Epidermal melanocyte (primary cell): ENCODE results near the gene NTSR1.
"Not testable (repeated sequence)": the region's sequence is repeated elsewhere in the genome, so short reads cannot be mapped to it uniquely, and the experiment has no call there.

Experiments
- DNase-seq: peaks from one replicate; pipeline ENCODE4 v3.0.0; 2011; ENCODE audit warnings: low spot score; ENCODE audit not compliant: insufficient read length

The NTSR1 gene

GRCh38 chr20:62674370-62674769 is 34.3 kb upstream of the NTSR1 start:
- DNase-seq, result no peak

GRCh38 chr20:62675156-62675876 is 33.3 kb upstream of the NTSR1 start:
- DNase-seq, result no peak

- DNase-seq, result no peak
Measured at GRCh38 chr20:62675877-62676260, 32.8 kb upstream of the NTSR1 start.

GRCh38 chr20:62676976-62677375 is 31.7 kb upstream of the NTSR1 start:
- no peak for DNase-seq

DNA sequence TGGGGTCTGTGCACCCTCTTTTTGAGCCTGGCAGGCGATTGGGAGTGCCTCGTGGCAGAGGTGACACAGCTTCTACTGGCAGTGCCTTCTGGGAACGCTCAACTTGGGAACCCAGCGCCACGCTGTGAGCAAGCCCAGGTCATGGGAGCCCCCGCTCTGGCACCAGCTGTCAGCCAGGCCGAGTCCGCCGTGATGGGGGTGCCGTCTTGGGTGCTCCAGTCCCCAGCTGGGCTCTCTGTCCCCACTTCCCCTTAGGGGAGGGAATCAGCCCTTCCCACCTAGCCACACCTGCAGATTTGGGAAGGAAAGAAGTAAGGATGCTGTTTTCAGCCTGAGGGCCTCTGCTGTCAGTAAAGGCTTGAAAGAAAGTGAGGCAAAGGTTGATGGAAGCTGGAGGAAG is 31.0 kb upstream of the NTSR1 start:
- no peak for DNase-seq

DNA sequence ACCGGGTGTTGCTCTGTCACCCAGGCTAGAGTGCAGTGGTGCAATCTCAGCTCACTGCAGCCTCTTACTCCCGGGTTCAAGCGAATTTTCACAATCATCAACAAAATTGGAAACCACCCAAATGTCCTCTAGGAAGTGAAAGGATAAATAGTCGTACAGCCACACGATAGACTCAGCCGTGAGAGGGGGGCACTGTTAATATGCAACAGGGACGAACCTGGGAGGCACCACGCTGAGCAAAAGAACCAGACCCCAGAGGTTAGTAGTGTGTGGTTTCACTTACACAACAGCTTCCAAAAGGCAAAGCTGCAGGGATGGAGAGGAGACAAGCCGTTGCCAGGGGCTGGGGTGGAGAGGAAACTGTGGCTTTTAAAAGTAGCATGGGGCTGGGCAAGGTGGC is 30.1 kb upstream of the NTSR1 start:
- no peak for DNase-seq

GRCh38 chr20:62679978-62680589 is 28.6 kb upstream of the NTSR1 start:
- no peak for DNase-seq

DNA sequence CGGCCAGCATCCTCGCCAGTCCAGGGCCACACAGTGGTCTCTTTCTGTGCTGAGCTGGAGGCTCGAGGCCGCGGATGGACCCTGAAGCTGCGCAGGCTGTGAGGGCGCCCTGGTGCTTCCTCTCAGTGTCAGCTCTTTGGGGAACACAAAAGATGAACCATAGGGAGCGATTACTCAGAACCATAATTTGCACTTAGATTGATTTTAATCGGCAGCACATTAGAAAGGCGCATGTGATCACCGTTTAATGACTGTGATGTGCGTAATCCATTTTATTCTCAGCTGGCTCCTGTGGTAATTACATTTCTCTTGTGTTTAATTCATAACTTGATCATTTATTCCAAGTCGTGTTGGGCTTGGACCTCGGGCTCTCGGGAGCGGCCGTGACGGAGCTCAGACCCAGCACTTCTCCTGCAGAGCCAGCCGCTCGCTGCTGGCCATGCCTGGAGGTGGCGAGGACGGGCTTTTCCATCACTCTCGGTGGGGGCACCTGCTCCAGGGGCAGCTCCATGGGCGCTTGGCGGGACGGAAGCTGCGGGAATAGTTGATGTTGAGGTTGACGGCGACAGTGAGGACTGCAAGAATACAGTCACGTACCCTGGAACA is 25.6 kb upstream of the NTSR1 start:
- no peak for DNase-seq

- DNase-seq, result not testable (repeated sequence)
Measured at GRCh38 chr20:62683660-62684322, 24.8 kb upstream of the NTSR1 start.

DNA sequence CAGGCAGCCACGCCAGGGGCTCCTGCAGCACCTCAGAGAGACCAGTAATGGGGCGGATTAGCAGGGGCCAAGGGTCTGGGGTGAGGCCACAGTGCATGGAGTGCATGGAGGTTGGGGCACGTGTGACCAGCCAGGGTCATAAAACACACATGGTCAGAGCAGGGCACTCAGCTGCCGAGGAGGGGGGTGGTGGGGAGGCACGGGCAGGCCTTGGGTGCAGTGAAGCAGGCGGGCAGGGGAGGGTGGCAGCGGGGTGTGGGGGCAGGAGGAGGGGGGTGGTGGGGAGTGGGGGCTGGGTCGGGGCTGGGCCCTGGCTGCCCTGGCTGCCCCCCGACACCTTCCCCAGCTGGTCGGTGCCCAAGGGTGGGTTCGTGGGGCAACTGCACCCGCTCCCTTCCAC is 23.7 kb upstream of the NTSR1 start:
- no peak for DNase-seq

GRCh38 chr20:62685781-62686555 is 22.7 kb upstream of the NTSR1 start:
- no peak for DNase-seq

- no peak for DNase-seq
Measured at GRCh38 chr20:62686869-62687830, 21.5 kb upstream of the NTSR1 start.

GRCh38 chr20:62688083-62688482 is 20.6 kb upstream of the NTSR1 start:
- DNase-seq, result no peak

- DNase-seq, result no peak
Measured at GRCh38 chr20:62688855-62689460, 19.7 kb upstream of the NTSR1 start.

GRCh38 chr20:62689861-62690260 is 18.8 kb upstream of the NTSR1 start:
- DNase-seq, result no peak

GRCh38 chr20:62690261-62690820 is 18.3 kb upstream of the NTSR1 start:
- DNase-seq, result no peak

DNA sequence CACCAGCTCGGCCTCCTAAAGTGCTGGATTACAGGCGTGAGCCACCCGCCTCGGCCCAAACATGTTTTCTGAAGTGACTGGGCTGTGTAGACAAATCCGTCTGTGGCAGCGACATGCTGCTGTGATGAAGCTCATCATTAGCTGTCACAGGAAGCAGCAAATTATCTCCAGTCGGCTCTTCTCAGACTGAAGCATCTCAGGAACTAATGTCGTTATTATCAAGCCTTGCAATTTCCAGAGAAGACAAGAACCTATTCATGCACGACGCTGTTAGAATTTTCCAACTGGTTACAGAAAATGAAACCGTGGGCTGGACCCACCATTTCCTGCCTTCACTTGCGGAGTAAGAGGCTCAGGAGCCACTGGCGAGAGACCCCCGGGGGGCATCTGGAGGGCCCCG is 17.1 kb upstream of the NTSR1 start:
- DNase-seq, result peak; percentile 82

DNA sequence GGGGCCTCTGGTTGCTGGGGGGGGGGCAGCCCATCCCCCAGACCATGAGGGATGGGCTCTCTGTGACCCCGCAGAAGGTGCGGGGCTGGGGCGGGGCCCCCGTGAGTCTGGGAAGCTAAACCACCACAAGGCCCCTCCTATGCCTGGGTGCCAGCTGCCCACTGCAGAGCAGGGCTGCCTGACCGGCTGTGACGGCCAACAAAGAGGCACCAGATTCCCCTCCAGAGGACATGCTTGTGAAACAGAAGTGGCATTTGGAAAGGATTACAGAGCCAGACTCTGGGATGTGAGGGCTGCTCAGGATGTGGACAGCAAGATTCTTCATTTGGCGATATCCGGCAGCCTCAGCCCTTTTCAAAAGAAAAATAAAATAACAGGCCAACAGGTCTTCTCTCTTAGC is 16.5 kb upstream of the NTSR1 start:
- peak; percentile 85 for DNase-seq

DNA sequence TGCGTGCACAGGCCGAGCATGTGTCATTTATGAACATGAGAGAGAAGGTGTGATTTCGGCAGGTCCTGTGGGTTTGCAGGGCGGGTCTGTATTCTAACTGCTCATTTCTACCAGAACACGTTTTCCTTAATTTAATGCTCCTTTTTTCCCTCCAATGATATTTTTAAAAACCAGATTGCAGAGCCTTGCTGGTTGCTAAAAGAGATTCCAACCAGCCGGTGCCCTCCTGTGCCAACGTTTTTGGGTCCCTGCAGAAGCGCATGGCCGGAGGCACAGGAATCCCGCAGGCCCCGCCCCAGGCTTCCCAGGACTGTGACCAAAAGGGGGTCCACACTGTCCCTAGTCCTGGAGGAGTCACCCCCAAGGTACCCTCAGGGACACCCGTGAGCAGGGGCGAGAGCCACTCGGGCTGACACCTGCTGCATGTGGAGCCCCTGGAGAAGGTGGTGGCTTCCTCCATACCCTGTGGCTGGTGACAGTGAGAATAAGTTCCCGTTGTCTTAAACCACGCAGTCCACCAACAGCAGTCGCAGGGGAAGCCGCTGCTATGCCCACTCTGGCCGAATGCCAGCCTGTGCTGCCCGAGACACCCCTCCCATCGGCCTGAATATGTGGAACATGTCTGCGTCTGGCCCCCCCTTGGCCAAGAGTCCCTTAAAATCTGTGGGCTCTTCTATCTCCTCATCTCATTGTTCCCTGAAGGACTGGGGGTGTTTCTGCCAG is 15.7 kb upstream of the NTSR1 start:
- DNase-seq, result no peak
